GM21576 (cell line): ENCODE results near the gene PWP1.

ENCODE experiments used
- ATAC-seq: cut with Tn5 transposase; IDR thresholded peaks from one replicate; pipeline ENCODE4 v1.9.1; 2021; ENCODE audit warnings: mild to moderate bottlenecking, moderate library complexity; ENCODE audit not compliant: unreplicated experiment

Gene PWP1

GRCh38 chr12:107732365-107732764 is 46.8 kb downstream of the PWP1 start:
- ATAC-seq, result no peak

- no peak for ATAC-seq
Measured at GRCh38 chr12:107734139-107734538, 48.5 kb downstream of the PWP1 start.

- no peak for ATAC-seq
Measured at GRCh38 chr12:107735763-107736162, 50.2 kb downstream of the PWP1 start.

- peak; percentile 96 for ATAC-seq
Measured at GRCh38 chr12:107736914-107737313, 51.3 kb downstream of the PWP1 start.

DNA sequence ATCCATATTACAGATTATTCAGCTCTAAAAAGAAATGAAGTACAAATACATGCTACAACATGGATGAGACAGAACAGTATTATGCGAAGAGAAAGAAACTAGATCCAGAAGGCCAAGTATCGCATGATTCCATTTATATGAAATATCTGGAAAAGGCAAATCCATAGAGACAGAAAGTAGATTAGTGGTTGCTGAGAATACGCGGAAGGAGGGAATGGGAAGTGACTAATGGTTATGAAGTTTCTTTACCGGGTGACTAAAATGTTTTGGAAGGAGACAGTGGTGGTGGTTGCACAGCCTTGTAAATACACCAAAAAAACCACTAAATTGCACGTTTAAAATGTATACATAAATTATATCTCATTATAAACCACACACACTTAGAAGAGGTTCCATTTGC is 62.9 kb downstream of the PWP1 start:
- ATAC-seq, result no peak

DNA sequence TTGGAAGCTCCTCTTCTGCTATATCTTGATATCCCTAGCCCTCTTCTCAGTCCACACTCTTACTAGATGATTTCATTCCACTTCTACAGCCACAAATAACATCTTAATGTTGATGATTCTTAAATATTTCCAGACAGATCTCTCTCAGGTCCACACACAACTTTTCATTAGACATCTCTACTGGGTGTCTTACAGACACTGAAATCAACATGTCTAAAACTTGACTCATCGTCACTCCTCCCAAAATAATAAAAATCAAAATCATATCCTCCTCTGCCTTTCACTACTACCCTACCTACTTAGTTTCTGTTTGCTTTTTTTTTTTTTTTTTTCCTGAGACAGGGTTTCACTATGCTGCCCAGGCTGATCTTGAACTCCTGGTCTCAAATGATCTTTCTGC is 63.5 kb downstream of the PWP1 start:
- ATAC-seq, result no peak

DNA sequence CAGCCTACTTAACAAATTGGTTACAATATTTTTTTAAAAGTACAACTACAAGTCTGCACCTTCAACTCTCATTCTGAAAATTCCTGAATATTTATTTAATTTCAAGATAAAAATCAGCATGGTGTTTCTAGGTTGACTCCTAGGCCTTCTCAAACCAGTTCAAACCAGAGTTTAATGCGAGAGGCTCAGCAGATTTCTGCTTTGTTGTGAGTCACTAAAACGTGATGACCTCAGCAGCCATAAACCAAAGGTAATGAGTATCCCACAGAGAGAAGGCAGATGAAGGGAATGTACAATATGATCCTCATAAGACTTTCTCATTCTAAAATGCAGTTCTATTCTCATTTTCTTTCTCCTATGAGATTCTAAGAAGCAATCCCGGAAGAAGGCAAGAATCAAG is 73.8 kb downstream of the PWP1 start:
- ATAC-seq, result no peak

GRCh38 chr12:107760207-107760808 is 74.7 kb downstream of the PWP1 start:
- peak; percentile 28 for ATAC-seq

- peak; percentile 93 for ATAC-seq
Measured at GRCh38 chr12:107760809-107761501, 75.4 kb downstream of the PWP1 start, which contains the start of gene PRDM4. PRDM4 (minus strand) TSS chr12:107761137; CDS start chr12:107760515, 622 bp downstream.

DNA sequence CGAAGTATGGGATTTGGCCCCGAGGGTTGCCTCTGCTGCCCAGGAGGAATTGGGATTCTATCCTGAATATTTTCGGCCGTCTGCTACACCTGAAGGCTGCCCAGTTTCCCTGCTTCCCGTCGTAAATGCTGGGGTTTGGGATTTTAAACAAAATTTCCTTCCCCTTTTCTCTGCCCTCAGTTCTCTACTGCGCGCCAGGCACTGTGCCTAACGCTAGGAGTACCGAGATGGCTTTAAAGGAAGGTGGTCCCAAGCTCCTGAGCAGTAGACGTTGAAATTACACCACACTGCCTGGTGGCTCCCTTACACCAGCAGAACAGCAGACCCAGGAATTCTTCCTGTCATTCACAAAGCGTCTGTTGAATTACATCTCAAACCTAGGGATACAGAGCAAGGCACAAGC is 75.9 kb downstream of the PWP1 start:
- ATAC-seq, result no peak
